HG03354 (cell line): ENCODE measurements around the gene MYL1.

Experiments used
- ATAC-seq: cut with Tn5 transposase; IDR thresholded peaks from one replicate; pipeline ENCODE4 v1.9.1; 2021; ENCODE audit warnings: mild to moderate bottlenecking; ENCODE audit not compliant: unreplicated experiment, poor library complexity, severe bottlenecking

Gene MYL1

GRCh38 chr2:210269148-210269547 lies 45.8 kb downstream of the MYL1 start:
- ATAC-seq: no peak

GRCh38 chr2:210268281-210268680 lies 46.7 kb downstream of the MYL1 start:
- ATAC-seq: peak; percentile 43

GRCh38 chr2:210267698-210268097 lies 47.3 kb downstream of the MYL1 start:
- peak; percentile 57 for ATAC-seq

- ATAC-seq: no peak
Observed at GRCh38 chr2:210264282-210264681, 50.7 kb downstream of the MYL1 start.

GRCh38 chr2:210263841-210264240 lies 51.1 kb downstream of the MYL1 start:
- ATAC-seq: no peak

- no peak for ATAC-seq
Observed at GRCh38 chr2:210262036-210262435, 52.9 kb downstream of the MYL1 start.

GRCh38 chr2:210259687-210260086 lies 55.3 kb downstream of the MYL1 start:
- ATAC-seq: no peak

GRCh38 chr2:210252699-210253606 lies 62.0 kb downstream of the MYL1 start:
- no peak for ATAC-seq

GRCh38 chr2:210250622-210251021 lies 64.4 kb downstream of the MYL1 start:
- ATAC-seq: no peak
